Measurements from ENCODE around the gene YTHDC1. TPM values are rescaled to one million over a fixed set of nuclear protein-coding genes. Genes with fewer than 3 reads are reported as not detected.

The YTHDC1 gene
- total RNA-seq, 1 experiment from 2014 or later: 68.9 TPM

DNA sequence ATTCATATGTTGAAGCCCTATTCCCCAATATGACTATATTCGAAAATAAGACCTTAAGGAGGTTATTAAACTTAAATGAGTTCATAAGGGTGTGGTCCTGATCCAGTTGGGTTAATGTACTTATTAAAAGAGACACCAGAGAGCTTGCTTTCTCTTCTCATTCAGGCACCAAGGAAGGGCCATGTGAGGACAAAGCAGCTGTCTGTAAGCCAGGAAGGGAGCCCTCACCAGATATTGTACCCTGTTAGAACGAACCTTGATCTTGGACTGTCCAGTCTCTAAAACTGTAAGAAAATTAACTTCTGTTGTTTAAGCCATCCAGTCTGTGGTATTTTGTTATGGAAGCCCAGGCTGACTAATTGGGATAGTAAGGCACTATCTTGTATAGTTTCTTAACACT is 9.1 kb upstream of the YTHDC1 start:
- no peak overlapping the region for H3K4me2 ChIP-seq (ENCODE audit: low read length)
- no TSS peak for BruUV-seq (replicated peaks)

More for the DNA sequence above, 9.1 kb upstream of the YTHDC1 start:
- Histone ChIP-seq H3K27ac (ENCODE audit: low read depth, low read length) (no peak overlapping the region), H3K9me2 (ENCODE audit: insufficient read depth) (no peaks in the 10 kb centered on the region), H3K79me2 (ENCODE audit: insufficient read depth, low read length) (no peaks in the 10 kb centered on the region), H3K4me3 (replicated peaks in 1 of 2; ENCODE audit: low read depth in 1 of 2, low read length in 2 of 2) (no peak overlapping the region), H2AFZ (ENCODE audit: low read depth, low read length, poor library complexity, severe bottlenecking) (no peak overlapping the region), H3K4me1 (ENCODE audit: control insufficient read depth in 1 of 2, insufficient read depth in 2 of 2, low read length in 2 of 2) (no peaks in the 10 kb centered on the region), H4K20me1 (ENCODE audit: insufficient read depth) (no peaks in the 10 kb centered on the region), H3K36me3 (ENCODE audit: control insufficient read depth in 1 of 2, insufficient read depth in 2 of 2, low read length in 2 of 2) (no peaks in the 10 kb centered on the region), H3K27me3 (ENCODE audit: insufficient read depth, low read length) (no peaks in the 10 kb centered on the region), H3K9ac (ENCODE audit: low read length) (no peak overlapping the region), H3K9me3 (ENCODE audit: control insufficient read depth in 1 of 2, insufficient read depth in 1 of 2, low read depth in 1 of 2, low read length in 2 of 2) (no peaks in the 10 kb centered on the region)
- intact Hi-C loops (cut with micrococcal nuclease): no loop called here
- CTCF ChIA-PET: no interaction called here
- DNase-seq (ENCODE audit: low read depth, low spot score): no peak
- TF ChIP-seq ZFX (IDR thresholded peaks at IDR 0.05) (no peak), YY1 (IDR thresholded peaks at IDR 0.05; ENCODE audit: extremely low read depth, insufficient replicate concordance, low read depth, low read length) (no peak), ELF1 (IDR thresholded peaks at IDR 0.05; ENCODE audit: borderline replicate concordance, low read depth) (no peak), EZH2phosphoT487 (IDR thresholded peaks at IDR 0.05; ENCODE audit: borderline replicate concordance) (no peak), FOSL1 (IDR thresholded peaks at IDR 0.05; ENCODE audit: low read depth) (no peak), POLR2A (IDR thresholded peaks at IDR 0.05; ENCODE audit: borderline replicate concordance, extremely low read depth, insufficient read depth, insufficient read length) (no peak), TCF7L2 (IDR thresholded peaks at IDR 0.05; ENCODE audit: borderline replicate concordance, extremely low read depth, insufficient read depth, insufficient read length) (no peak), RAD21 (IDR thresholded peaks at IDR 0.05; ENCODE audit: low read depth) (no peak)
- TF ChIP-seq, protein P1, sequence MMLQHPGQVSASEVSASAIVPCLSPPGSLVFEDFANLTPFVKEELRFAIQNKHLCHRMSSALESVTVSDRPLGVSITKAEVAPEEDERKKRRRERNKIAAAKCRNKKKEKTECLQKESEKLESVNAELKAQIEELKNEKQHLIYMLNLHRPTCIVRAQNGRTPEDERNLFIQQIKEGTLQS (IDR thresholded peaks at IDR 0.05): no peak
- TF ChIP-seq, protein P2, sequence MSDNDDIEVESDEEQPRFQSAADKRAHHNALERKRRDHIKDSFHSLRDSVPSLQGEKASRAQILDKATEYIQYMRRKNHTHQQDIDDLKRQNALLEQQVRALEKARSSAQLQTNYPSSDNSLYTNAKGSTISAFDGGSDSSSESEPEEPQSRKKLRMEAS (IDR thresholded peaks at IDR 0.05): no peak
- TF ChIP-seq, protein P3, sequence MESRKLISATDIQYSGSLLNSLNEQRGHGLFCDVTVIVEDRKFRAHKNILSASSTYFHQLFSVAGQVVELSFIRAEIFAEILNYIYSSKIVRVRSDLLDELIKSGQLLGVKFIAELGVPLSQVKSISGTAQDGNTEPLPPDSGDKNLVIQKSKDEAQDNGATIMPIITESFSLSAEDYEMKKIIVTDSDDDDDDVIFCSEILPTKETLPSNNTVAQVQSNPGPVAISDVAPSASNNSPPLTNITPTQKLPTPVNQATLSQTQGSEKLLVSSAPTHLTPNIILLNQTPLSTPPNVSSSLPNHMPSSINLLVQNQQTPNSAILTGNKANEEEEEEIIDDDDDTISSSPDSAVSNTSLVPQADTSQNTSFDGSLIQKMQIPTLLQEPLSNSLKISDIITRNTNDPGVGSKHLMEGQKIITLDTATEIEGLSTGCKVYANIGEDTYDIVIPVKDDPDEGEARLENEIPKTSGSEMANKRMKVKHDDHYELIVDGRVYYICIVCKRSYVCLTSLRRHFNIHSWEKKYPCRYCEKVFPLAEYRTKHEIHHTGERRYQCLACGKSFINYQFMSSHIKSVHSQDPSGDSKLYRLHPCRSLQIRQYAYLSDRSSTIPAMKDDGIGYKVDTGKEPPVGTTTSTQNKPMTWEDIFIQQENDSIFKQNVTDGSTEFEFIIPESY (IDR thresholded peaks at IDR 0.05; ENCODE audit: extremely low read depth, insufficient replicate concordance, low read length): no peak
- no peak for ATAC-seq
- POLR2A ChIA-PET: no interaction called here
- RAD21 ChIA-PET (ENCODE audit: low non-redundant PET in 1 of 2, low total read pairs in 2 of 2, uncharacterized antibody in 2 of 2, unreplicated experiment in 2 of 2): no interaction called here

Data from HCT116 (cell line).